ENCODE data around the gene UIMC1. TPM values are rescaled to one million over a fixed set of nuclear protein-coding genes. Genes with fewer than 3 reads are reported as not detected.

Gene UIMC1
- total RNA-seq, 1 experiment from 2014 or later, result 17.5 TPM

DNA sequence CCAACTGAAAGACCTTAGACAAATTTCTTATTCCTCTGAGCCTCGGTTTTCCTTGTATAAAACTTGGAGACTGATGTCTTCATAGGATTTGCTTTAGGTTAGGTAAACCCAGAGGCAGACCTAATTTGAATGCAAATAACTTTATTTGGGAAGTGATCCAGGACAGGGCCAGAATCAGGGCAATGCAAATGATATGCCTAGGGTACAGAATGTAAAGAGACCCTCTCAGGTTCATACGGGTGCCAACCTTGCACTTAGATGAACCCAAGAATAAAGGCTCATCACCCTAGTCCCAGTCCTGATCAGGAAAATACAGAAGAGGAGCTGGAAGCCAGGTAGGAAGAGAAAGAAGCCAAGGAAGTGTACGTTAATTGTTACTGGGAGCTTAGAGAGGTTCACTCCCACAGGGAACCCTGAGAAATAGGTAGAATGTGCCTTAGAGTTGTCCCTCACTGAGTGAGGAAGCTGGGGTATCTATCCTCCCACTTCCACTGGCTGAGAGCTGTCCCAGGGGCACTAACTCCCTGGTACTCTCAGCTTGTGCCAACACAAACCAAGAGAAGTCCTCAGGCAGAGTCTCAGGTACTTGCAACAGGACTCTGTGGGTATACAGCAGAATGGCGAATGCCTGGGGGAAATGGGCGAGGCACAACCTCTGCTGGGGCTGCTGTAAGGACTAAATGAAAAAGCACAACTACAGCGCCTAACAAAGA lies 104.3 kb downstream of the UIMC1 start:
- DNase-seq (ENCODE audit: low read depth), result no peak

- no peak for DNase-seq (ENCODE audit: low read depth)
These were observed 105.1 kb downstream of the UIMC1 start for GRCh38 chr5:176901260-176902101.

DNA sequence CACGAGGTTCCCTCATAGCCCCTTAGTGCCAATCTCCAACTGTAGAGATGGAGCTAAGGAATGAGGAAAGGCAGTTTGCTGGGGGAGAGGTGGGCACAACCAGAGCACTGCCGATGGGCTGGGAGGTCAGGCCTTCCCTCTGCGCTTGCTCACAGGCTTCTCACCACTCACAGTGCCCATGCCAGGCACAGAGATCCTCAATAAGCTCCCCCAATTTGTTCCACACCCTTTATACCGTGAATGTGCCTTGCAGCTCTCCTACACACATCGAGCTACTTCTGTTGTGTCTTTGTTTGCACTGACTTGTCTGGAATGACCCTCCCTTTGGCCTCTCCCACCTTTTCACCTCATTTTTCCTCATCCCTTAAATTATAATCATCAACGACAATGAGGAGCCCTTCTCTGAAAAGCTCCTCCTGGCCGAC lies 105.8 kb downstream of the UIMC1 start:
- DNase-seq (ENCODE audit: low read depth), result no peak

DNA sequence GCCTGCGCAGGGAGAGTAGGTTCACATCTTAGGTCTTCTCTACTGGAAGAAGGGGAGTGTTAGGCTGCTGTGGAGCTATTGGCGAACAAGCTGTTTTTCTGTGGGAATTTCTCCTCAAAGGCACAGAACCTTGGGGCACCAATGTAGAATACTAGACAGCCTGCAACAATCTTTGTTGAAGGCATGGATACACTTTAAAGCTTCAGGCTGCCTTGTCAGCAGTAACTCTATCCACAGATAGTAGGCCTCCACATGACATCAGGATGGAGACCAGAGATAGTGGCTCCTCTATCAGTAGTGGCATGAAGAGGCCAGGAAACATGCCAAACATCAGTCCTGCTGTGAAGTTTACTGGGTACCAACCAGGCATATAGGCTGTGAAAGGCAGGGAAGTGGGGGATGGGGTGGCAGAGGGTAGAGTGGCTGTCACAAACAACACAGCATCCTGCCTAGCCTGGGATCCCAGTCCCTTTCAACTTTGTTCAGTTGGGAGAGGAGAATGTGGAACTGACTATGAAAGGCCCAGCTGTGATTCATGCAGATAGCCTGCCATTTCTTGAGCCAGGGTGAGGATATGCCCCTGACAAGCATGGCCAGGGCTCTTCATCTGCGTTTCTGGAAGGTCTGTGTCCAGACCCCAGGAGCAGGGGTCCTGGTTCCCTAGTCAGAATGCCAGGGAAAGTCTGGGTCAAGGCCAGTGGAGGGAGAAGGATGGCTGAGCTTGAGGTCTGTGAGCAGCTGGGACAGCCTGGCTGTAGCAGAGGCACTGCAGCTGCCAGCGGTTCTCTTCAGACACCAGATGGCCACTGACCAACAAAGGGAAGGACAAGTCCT lies 106.4 kb downstream of the UIMC1 start:
- DNase-seq (ENCODE audit: low read depth), result no peak

- no peak for DNase-seq (ENCODE audit: low read depth)
These were observed 107.2 kb downstream of the UIMC1 start, which contains the start of gene HK3 for GRCh38 chr5:176899296-176899891. Gene HK3, minus strand, starts transcription at chr5:176899346. Its CDS starts 3,187 bp downstream, at chr5:176896159.

GRCh38 chr5:176897263-176897662 lies 109.3 kb downstream of the UIMC1 start:
- DNase-seq (ENCODE audit: low read depth), result no peak

GRCh38 chr5:176895831-176896230 lies 110.7 kb downstream of the UIMC1 start:
- DNase-seq (ENCODE audit: low read depth), result no peak

DNA sequence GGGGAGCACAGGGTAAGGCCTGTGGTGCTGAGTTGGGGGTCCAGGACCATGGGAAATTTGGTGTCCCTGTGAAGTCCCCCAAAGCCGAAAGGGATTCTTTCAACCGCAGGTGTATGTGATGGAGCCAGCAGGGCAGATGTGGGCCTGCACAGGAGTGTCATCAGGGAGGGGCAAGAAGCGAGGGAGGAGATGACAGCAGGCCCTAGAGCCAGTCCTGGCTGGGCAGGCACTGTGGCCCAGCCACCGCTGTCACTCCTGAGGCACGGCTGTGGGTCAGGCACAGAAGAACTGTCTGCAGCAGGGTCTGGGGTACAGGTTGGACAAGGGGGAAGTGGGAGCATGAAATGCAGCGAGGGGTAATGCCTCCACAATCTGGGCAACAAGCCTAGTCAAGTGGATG lies 112.3 kb downstream of the UIMC1 start:
- DNase-seq (ENCODE audit: low read depth), result no peak

- no peak for DNase-seq (ENCODE audit: low read depth)
These were observed 113.9 kb downstream of the UIMC1 start for GRCh38 chr5:176892663-176893062.

- DNase-seq (ENCODE audit: low read depth), result no peak
These were observed 115.1 kb downstream of the UIMC1 start for GRCh38 chr5:176891331-176891958.

GRCh38 chr5:176890455-176891330 lies 115.9 kb downstream of the UIMC1 start:
- no peak for DNase-seq (ENCODE audit: low read depth)

GRCh38 chr5:176889321-176890280 lies 117.0 kb downstream of the UIMC1 start:
- no peak for DNase-seq (ENCODE audit: low read depth)

GRCh38 chr5:176888865-176889165 lies 117.8 kb downstream of the UIMC1 start:
- DNase-seq (ENCODE audit: low read depth), result no peak

- DNase-seq (ENCODE audit: low read depth), result no peak
These were observed 118.3 kb downstream of the UIMC1 start for GRCh38 chr5:176888016-176888864.

- DNase-seq (ENCODE audit: low read depth), result no peak
These were observed 119.2 kb downstream of the UIMC1 start for GRCh38 chr5:176887252-176887849.

GRCh38 chr5:176886336-176887251 lies 120.0 kb downstream of the UIMC1 start:
- no peak for DNase-seq (ENCODE audit: low read depth)

GRCh38 chr5:176884571-176884890 lies 122.0 kb downstream of the UIMC1 start:
- no peak for DNase-seq (ENCODE audit: low read depth)

Measured in RPMI7951 (cell line).